ENCODE measurements around the gene CTRL. TPM values are rescaled to one million over a fixed set of nuclear protein-coding genes. Genes with fewer than 3 reads are reported as not detected.
A peak's percentile ranks its signal among the peaks of the same experiment; 100 is the strongest.

CTRL gene
- total and polyA plus RNA-seq, 8 donors, result 0.50 to 7.1 (median 5.3) TPM; not detected in 1

DNA sequence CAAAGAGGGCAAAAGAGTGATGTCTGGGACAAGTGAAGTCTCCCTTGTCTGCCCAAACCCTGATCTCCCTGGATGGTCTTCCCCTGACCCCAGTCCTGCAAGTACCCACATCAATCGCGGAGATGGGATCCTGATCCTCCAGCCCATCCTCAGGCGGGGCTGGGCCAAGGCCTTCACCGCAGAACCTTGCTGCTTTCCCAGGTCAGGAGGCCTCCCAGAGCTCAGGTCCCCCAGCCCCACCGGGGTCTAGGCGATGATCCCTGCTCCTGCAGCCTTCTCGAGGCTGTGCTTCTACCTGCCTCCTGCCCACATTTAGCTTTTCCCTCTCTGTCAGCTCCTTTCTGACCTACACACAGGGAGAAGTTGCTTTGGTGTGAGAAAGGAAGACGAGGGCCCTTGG is 30.5 kb upstream of the CTRL start:
- DNase-seq (no peak), ATAC-seq (no peak)
- no peaks in the 10 kb centered on the region for H3K27me3 ChIP-seq
- intact Hi-C loops (cut with DNase I), result no loop called here
- TF ChIP-seq, protein P1, sequence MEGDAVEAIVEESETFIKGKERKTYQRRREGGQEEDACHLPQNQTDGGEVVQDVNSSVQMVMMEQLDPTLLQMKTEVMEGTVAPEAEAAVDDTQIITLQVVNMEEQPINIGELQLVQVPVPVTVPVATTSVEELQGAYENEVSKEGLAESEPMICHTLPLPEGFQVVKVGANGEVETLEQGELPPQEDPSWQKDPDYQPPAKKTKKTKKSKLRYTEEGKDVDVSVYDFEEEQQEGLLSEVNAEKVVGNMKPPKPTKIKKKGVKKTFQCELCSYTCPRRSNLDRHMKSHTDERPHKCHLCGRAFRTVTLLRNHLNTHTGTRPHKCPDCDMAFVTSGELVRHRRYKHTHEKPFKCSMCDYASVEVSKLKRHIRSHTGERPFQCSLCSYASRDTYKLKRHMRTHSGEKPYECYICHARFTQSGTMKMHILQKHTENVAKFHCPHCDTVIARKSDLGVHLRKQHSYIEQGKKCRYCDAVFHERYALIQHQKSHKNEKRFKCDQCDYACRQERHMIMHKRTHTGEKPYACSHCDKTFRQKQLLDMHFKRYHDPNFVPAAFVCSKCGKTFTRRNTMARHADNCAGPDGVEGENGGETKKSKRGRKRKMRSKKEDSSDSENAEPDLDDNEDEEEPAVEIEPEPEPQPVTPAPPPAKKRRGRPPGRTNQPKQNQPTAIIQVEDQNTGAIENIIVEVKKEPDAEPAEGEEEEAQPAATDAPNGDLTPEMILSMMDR (IDR thresholded peaks at IDR 0.05), result no peak
- peak overlapping the region in 1 of 2 donors; percentile 76 for H3K27ac ChIP-seq
- H3K36me3 ChIP-seq, result peaks cover 0 to 55% of the 10 kb centered on the region in 2 donors
- H3K4me3 ChIP-seq, result no peak overlapping the region
- H3K4me1 ChIP-seq, result peaks cover 31 to 81% of the 10 kb centered on the region in 2 donors
- H3K9me3 ChIP-seq, result no peaks in the 10 kb centered on the region

DNA sequence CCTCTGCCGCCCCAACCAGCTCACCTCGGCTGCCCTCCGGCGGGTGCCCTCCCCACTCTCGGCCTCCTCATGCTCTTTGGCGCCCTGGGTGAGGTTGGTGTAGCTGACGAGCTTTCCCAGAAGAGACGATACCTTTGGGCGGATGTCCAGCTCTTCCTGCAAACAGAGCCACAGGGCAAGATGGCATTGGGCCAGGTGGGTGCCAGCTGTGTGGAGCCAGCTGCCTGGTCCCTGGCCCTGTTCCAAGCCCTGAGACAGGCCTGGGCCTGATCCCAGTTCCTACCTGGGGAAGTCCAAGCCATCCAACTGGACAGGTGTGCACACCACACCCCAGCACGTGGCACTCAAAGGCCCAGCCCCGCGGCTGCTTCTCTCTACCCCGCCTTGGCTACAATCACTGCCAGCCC is 29.9 kb upstream of the CTRL start:
- TF ChIP-seq, protein P1 (IDR thresholded peaks at IDR 0.05), result no peak
- Histone ChIP-seq H3K4me1 (peaks cover 25 to 75% of the 10 kb centered on the region in 2 donors), H3K27me3 (no peaks in the 10 kb centered on the region), H3K27ac (peak overlapping the region in 1 of 2 donors; percentile 76), H3K9me3 (no peaks in the 10 kb centered on the region), H3K4me3 (no peak overlapping the region), H3K36me3 (peaks cover 0 to 60% of the 10 kb centered on the region in 2 donors)
- DNase-seq (peak in 2 of 4 donors; percentile 72 to 85), ATAC-seq (peak; percentile 66)
- intact Hi-C loops (cut with DNase I), result no loop called here

DNA sequence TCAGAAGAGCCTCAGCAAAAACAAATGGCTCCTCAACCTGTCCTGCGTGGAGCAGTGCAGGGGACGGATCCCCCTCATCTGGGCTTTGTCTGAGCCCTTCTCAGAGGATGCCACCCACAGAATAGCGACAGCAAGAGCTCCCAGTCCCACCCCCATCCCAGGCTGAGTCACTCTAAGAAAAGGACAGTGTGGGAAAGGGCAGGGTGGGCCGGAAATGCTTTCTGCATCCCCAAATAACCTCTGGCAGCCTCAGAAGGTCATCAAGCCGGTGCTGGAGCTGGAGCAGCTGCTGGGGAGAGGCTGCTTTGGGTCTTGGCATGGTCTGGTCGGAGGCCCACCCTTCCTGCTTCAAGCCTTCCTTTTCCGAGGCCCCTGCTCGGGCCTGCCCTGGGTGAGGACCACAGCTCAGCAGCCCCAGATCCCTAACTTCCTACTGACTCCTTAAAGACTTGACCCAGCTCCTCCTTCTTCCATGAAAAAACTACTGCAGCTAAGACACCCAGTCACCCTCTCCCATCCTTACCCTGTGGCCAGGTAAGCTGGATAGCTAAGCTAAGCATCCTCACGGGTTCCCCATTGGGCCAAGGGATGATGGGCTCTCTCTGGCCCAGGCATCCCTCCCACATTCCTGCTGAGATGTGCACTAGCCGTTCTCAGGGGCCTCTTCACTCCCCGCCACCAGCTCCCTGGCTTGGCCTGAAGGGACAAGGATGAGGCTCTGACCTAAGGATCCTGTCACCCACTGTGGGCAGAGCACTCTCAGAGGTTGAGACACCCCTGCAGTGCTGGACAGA is 28.1 kb upstream of the CTRL start:
- intact Hi-C loops (cut with DNase I), result no loop called here
- H3K27me3 ChIP-seq, result no peaks in the 10 kb centered on the region
- no peak for DNase-seq
- peak; percentile 17 for ATAC-seq
- peaks cover 0 to 78% of the 10 kb centered on the region in 2 donors for H3K36me3 ChIP-seq
- TF ChIP-seq, protein P1 (IDR thresholded peaks at IDR 0.05), result no peak
- H3K4me1 ChIP-seq, result peaks cover 11 to 59% of the 10 kb centered on the region in 2 donors
- no peak overlapping the region for H3K4me3 ChIP-seq
- H3K27ac ChIP-seq, result peak overlapping the region; percentile 26 to 76
- no peaks in the 10 kb centered on the region for H3K9me3 ChIP-seq

DNA sequence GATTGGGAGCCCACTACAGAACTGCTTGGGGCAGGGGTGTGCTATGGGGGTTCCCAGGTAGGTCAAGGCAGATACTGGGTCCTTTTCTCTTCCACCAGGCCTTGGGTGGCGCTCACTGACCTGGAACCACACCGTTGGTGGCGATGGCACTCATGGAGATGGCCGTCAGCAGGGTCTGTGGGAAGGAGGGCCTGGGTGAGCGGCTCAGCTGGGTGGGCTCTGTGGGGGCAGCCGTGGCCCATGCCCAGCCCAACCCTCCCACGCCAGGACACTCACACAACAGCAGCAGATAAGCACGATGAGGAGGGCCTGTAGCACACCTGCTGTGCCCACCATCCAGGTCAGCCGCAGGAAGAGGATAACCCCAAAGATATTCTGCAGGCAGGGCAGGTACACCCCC is 26.0 kb upstream of the CTRL start:
- H3K9me3 ChIP-seq, result no peaks in the 10 kb centered on the region
- H3K4me1 ChIP-seq, result peaks cover 11 to 40% of the 10 kb centered on the region in 2 donors
- ATAC-seq (no peak), DNase-seq (no peak)
- H3K27me3 ChIP-seq, result no peaks in the 10 kb centered on the region
- TF ChIP-seq, protein P1 (IDR thresholded peaks at IDR 0.05), result no peak
- H3K27ac ChIP-seq, result peak overlapping the region in 1 of 2 donors; percentile 76
- H3K4me3 ChIP-seq, result no peak overlapping the region
- H3K36me3 ChIP-seq, result peaks cover 0 to 98% of the 10 kb centered on the region in 2 donors
- intact Hi-C loops (cut with DNase I), result no loop called here

DNA sequence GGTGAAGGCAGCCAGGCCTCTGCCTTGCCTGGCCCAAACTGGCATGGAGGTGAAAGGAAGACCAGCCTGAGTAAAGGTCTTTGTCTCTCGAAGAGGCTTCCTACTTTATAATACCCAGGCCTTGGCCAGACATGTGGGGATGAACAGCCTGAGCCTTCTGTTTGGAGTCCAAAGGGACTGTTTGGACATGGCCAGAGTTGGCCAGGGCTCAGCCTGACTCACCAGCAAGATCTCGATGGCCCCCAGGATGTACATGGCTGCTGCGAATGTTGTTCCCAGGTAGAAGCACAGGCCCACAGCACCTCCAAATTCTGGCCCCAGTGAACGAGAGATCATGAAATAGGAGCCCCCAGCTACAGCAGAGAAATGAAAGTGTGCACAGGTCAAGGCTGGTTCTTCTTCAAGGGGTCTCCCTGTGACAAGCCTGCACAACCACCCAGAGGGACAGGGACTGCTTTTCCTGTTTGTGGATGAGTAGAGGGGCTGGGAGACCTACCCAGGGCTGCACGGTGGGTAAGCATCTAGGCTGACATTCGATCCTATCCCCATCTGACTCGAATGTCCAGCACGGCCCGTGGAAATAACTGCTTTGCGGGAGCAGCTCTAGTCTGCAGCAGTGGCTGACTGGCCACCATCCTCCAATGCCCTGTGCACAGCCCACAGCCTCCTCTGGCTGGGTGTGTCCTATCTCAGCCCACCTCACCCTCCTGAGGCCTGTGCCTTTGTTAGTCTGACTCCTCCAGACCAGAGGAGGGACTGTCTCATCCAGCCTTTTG is 22.9 kb upstream of the CTRL start:
- peaks cover 0 to 98% of the 10 kb centered on the region in 2 donors for H3K36me3 ChIP-seq
- intact Hi-C loops (cut with DNase I), result no loop called here
- no peak overlapping the region for H3K4me3 ChIP-seq
- H3K27ac ChIP-seq, result no peak overlapping the region
- no peak for ATAC-seq
- TF ChIP-seq, protein P1 (IDR thresholded peaks at IDR 0.05), result no peak
- no peaks in the 10 kb centered on the region for H3K27me3 ChIP-seq
- DNase-seq, result no peak
- peaks cover 2 to 10% of the 10 kb centered on the region in 2 donors for H3K4me1 ChIP-seq
- no peaks in the 10 kb centered on the region for H3K9me3 ChIP-seq
